ENCODE data around the gene ZHX3. TPM values are rescaled to one million over a fixed set of nuclear protein-coding genes. Genes with fewer than 3 reads are reported as not detected.

Gene ZHX3
- polyA plus RNA-seq, 2 donors, result 6.6 to 9.6 TPM

GRCh38 chr20:41287327-41287726 is 30.2 kb downstream of the ZHX3 start:
- Histone ChIP-seq H3K4me3 (ENCODE audit: low read depth in 1 of 2, low read length in 2 of 2) (no peak overlapping the region), H3K4me1 (ENCODE audit: control insufficient read depth in 2 of 2, insufficient read depth in 2 of 2, low read length in 1 of 2) (no peaks in the 10 kb centered on the region), H3K9me3 (ENCODE audit: control insufficient read depth in 2 of 2, insufficient read depth in 1 of 2, low read depth in 1 of 2, low read length in 1 of 2) (no peaks in the 10 kb centered on the region), H3K27ac (ENCODE audit: low read depth in 2 of 2, low read length in 1 of 2) (no peak overlapping the region), H3K27me3 (ENCODE audit: control insufficient read depth in 1 of 2, insufficient read depth in 2 of 2, low read length in 2 of 2) (no peaks in the 10 kb centered on the region), H3K36me3 (ENCODE audit: control insufficient read depth in 2 of 2, insufficient read depth in 2 of 2, low read length in 1 of 2) (no peaks in the 10 kb centered on the region)
- WGBS, 2 donors, result 85 to 88% methylated on average over 2 of the region's 2 CpGs

- WGBS, 2 donors, result 73 to 97% methylated on average over 2 of the region's 2 CpGs
- Histone ChIP-seq H3K9me3 (ENCODE audit: control insufficient read depth in 2 of 2, insufficient read depth in 1 of 2, low read depth in 1 of 2, low read length in 1 of 2) (no peaks in the 10 kb centered on the region), H3K36me3 (ENCODE audit: control insufficient read depth in 2 of 2, insufficient read depth in 2 of 2, low read length in 1 of 2) (no peaks in the 10 kb centered on the region), H3K4me1 (ENCODE audit: control insufficient read depth in 2 of 2, insufficient read depth in 2 of 2, low read length in 1 of 2) (no peaks in the 10 kb centered on the region), H3K27me3 (ENCODE audit: control insufficient read depth in 1 of 2, insufficient read depth in 2 of 2, low read length in 2 of 2) (no peaks in the 10 kb centered on the region), H3K4me3 (ENCODE audit: low read depth in 1 of 2, low read length in 2 of 2) (no peak overlapping the region), H3K27ac (ENCODE audit: low read depth in 2 of 2, low read length in 1 of 2) (no peak overlapping the region)
These were observed 31.2 kb downstream of the ZHX3 start for GRCh38 chr20:41286240-41286851.

- no peaks in the 10 kb centered on the region for H3K4me1 ChIP-seq (ENCODE audit: control insufficient read depth in 2 of 2, insufficient read depth in 2 of 2, low read length in 1 of 2)
These were observed 37.8 kb downstream of the ZHX3 start for GRCh38 chr20:41279546-41280225.

GRCh38 chr20:41278936-41279335 is 38.6 kb downstream of the ZHX3 start:
- WGBS, 2 donors, result 81 to 84% methylated on average over 5 of the region's 5 CpGs
- Histone ChIP-seq H3K27ac (ENCODE audit: low read depth in 2 of 2, low read length in 1 of 2) (no peak overlapping the region), H3K27me3 (ENCODE audit: control insufficient read depth in 1 of 2, insufficient read depth in 2 of 2, low read length in 2 of 2) (no peaks in the 10 kb centered on the region), H3K4me3 (ENCODE audit: low read depth in 1 of 2, low read length in 2 of 2) (no peak overlapping the region), H3K9me3 (ENCODE audit: control insufficient read depth in 2 of 2, insufficient read depth in 1 of 2, low read depth in 1 of 2, low read length in 1 of 2) (no peaks in the 10 kb centered on the region), H3K36me3 (ENCODE audit: control insufficient read depth in 2 of 2, insufficient read depth in 2 of 2, low read length in 1 of 2) (no peaks in the 10 kb centered on the region), H3K4me1 (ENCODE audit: control insufficient read depth in 2 of 2, insufficient read depth in 2 of 2, low read length in 1 of 2) (no peaks in the 10 kb centered on the region)

More at GRCh38 chr20:41279546-41280225, 37.8 kb downstream of the ZHX3 start:
- no peaks in the 10 kb centered on the region for H3K36me3 ChIP-seq (ENCODE audit: control insufficient read depth in 2 of 2, insufficient read depth in 2 of 2, low read length in 1 of 2)
- H3K27ac ChIP-seq (ENCODE audit: low read depth in 2 of 2, low read length in 1 of 2), result no peak overlapping the region
- no peak overlapping the region for H3K4me3 ChIP-seq (ENCODE audit: low read depth in 1 of 2, low read length in 2 of 2)
- 61 to 66% methylated on average over 3 of the region's 3 CpGs for WGBS, 2 donors
- no peaks in the 10 kb centered on the region for H3K27me3 ChIP-seq (ENCODE audit: control insufficient read depth in 1 of 2, insufficient read depth in 2 of 2, low read length in 2 of 2)
- H3K9me3 ChIP-seq (ENCODE audit: control insufficient read depth in 2 of 2, insufficient read depth in 1 of 2, low read depth in 1 of 2, low read length in 1 of 2), result no peaks in the 10 kb centered on the region

GRCh38 chr20:41277049-41277448 is 40.5 kb downstream of the ZHX3 start:
- Histone ChIP-seq H3K27me3 (ENCODE audit: control insufficient read depth in 1 of 2, insufficient read depth in 2 of 2, low read length in 2 of 2) (no peaks in the 10 kb centered on the region), H3K9me3 (ENCODE audit: control insufficient read depth in 2 of 2, insufficient read depth in 1 of 2, low read depth in 1 of 2, low read length in 1 of 2) (no peaks in the 10 kb centered on the region), H3K4me3 (ENCODE audit: low read depth in 1 of 2, low read length in 2 of 2) (no peak overlapping the region), H3K27ac (ENCODE audit: low read depth in 2 of 2, low read length in 1 of 2) (no peak overlapping the region), H3K36me3 (ENCODE audit: control insufficient read depth in 2 of 2, insufficient read depth in 2 of 2, low read length in 1 of 2) (no peaks in the 10 kb centered on the region), H3K4me1 (ENCODE audit: control insufficient read depth in 2 of 2, insufficient read depth in 2 of 2, low read length in 1 of 2) (no peaks in the 10 kb centered on the region)
- WGBS, 2 donors, result 88 to 94% methylated on average over 3 of the region's 3 CpGs

- Histone ChIP-seq H3K9me3 (ENCODE audit: control insufficient read depth in 2 of 2, insufficient read depth in 1 of 2, low read depth in 1 of 2, low read length in 1 of 2) (no peaks in the 10 kb centered on the region), H3K4me1 (ENCODE audit: control insufficient read depth in 2 of 2, insufficient read depth in 2 of 2, low read length in 1 of 2) (no peaks in the 10 kb centered on the region), H3K4me3 (ENCODE audit: low read depth in 1 of 2, low read length in 2 of 2) (no peak overlapping the region), H3K27me3 (ENCODE audit: control insufficient read depth in 1 of 2, insufficient read depth in 2 of 2, low read length in 2 of 2) (no peaks in the 10 kb centered on the region), H3K36me3 (ENCODE audit: control insufficient read depth in 2 of 2, insufficient read depth in 2 of 2, low read length in 1 of 2) (no peaks in the 10 kb centered on the region), H3K27ac (ENCODE audit: low read depth in 2 of 2, low read length in 1 of 2) (no peak overlapping the region)
- 78 to 82% methylated on average over 9 of the region's 9 CpGs for WGBS, 2 donors
These were observed 41.2 kb downstream of the ZHX3 start for GRCh38 chr20:41276317-41276751.

- Histone ChIP-seq H3K36me3 (ENCODE audit: control insufficient read depth in 2 of 2, insufficient read depth in 2 of 2, low read length in 1 of 2) (no peaks in the 10 kb centered on the region), H3K27ac (ENCODE audit: low read depth in 2 of 2, low read length in 1 of 2) (no peak overlapping the region), H3K9me3 (ENCODE audit: control insufficient read depth in 2 of 2, insufficient read depth in 1 of 2, low read depth in 1 of 2, low read length in 1 of 2) (no peaks in the 10 kb centered on the region), H3K27me3 (ENCODE audit: control insufficient read depth in 1 of 2, insufficient read depth in 2 of 2, low read length in 2 of 2) (no peaks in the 10 kb centered on the region), H3K4me1 (ENCODE audit: control insufficient read depth in 2 of 2, insufficient read depth in 2 of 2, low read length in 1 of 2) (no peaks in the 10 kb centered on the region), H3K4me3 (ENCODE audit: low read depth in 1 of 2, low read length in 2 of 2) (no peak overlapping the region)
- 57 to 77% methylated on average over 4 of the region's 4 CpGs for WGBS, 2 donors
These were observed 42.2 kb downstream of the ZHX3 start for GRCh38 chr20:41275301-41275731.

GRCh38 chr20:41274152-41274551 is 43.4 kb downstream of the ZHX3 start:
- Histone ChIP-seq H3K4me3 (ENCODE audit: low read depth in 1 of 2, low read length in 2 of 2) (no peak overlapping the region), H3K27me3 (ENCODE audit: control insufficient read depth in 1 of 2, insufficient read depth in 2 of 2, low read length in 2 of 2) (no peaks in the 10 kb centered on the region), H3K4me1 (ENCODE audit: control insufficient read depth in 2 of 2, insufficient read depth in 2 of 2, low read length in 1 of 2) (no peaks in the 10 kb centered on the region), H3K27ac (ENCODE audit: low read depth in 2 of 2, low read length in 1 of 2) (no peak overlapping the region), H3K36me3 (ENCODE audit: control insufficient read depth in 2 of 2, insufficient read depth in 2 of 2, low read length in 1 of 2) (no peaks in the 10 kb centered on the region), H3K9me3 (ENCODE audit: control insufficient read depth in 2 of 2, insufficient read depth in 1 of 2, low read depth in 1 of 2, low read length in 1 of 2) (no peaks in the 10 kb centered on the region)
- WGBS, 2 donors, result 60 to 70% methylated on average over 5 of the region's 5 CpGs

- no peak overlapping the region for H3K4me3 ChIP-seq (ENCODE audit: low read depth in 1 of 2, low read length in 2 of 2)
- H3K9me3 ChIP-seq (ENCODE audit: control insufficient read depth in 2 of 2, insufficient read depth in 1 of 2, low read depth in 1 of 2, low read length in 1 of 2), result no peaks in the 10 kb centered on the region
- no peaks in the 10 kb centered on the region for H3K36me3 ChIP-seq (ENCODE audit: control insufficient read depth in 2 of 2, insufficient read depth in 2 of 2, low read length in 1 of 2)
- no peak overlapping the region for H3K27ac ChIP-seq (ENCODE audit: low read depth in 2 of 2, low read length in 1 of 2)
- no peaks in the 10 kb centered on the region for H3K27me3 ChIP-seq (ENCODE audit: control insufficient read depth in 1 of 2, insufficient read depth in 2 of 2, low read length in 2 of 2)
- H3K4me1 ChIP-seq (ENCODE audit: control insufficient read depth in 2 of 2, insufficient read depth in 2 of 2, low read length in 1 of 2), result no peaks in the 10 kb centered on the region
These were observed 44.1 kb downstream of the ZHX3 start for GRCh38 chr20:41273445-41273844.

GRCh38 chr20:41272339-41272738 is 45.2 kb downstream of the ZHX3 start:
- Histone ChIP-seq H3K27me3 (ENCODE audit: control insufficient read depth in 1 of 2, insufficient read depth in 2 of 2, low read length in 2 of 2) (no peaks in the 10 kb centered on the region), H3K9me3 (ENCODE audit: control insufficient read depth in 2 of 2, insufficient read depth in 1 of 2, low read depth in 1 of 2, low read length in 1 of 2) (no peaks in the 10 kb centered on the region), H3K27ac (ENCODE audit: low read depth in 2 of 2, low read length in 1 of 2) (no peak overlapping the region), H3K4me3 (ENCODE audit: low read depth in 1 of 2, low read length in 2 of 2) (no peak overlapping the region), H3K4me1 (ENCODE audit: control insufficient read depth in 2 of 2, insufficient read depth in 2 of 2, low read length in 1 of 2) (no peaks in the 10 kb centered on the region), H3K36me3 (ENCODE audit: control insufficient read depth in 2 of 2, insufficient read depth in 2 of 2, low read length in 1 of 2) (no peaks in the 10 kb centered on the region)
- 80 to 100% methylated on average over 1 of the region's 1 CpG for WGBS, 2 donors
